Measurements from ENCODE around the gene ANP32B. TPM values are rescaled to one million over a fixed set of nuclear protein-coding genes. Genes with fewer than 3 reads are reported as not detected.

ANP32B gene
- total RNA-seq, 1 donor from 2014 or later = 153 TPM

- H3K27me3 Mint-ChIP-seq = no peaks in the 10 kb centered on the region
These were observed 38.3 kb downstream of the ANP32B start for GRCh38 chr9:98021306-98022040.

GRCh38 chr9:98022447-98022846 lies 39.3 kb downstream of the ANP32B start:
- no peaks in the 10 kb centered on the region for H3K4me1 Mint-ChIP-seq (ENCODE audit: low read depth)
- TF ChIP-seq CTCF (IDR thresholded peaks at IDR 0.05; ENCODE audit: unreplicated experiment) = no peak
- H3K4me3 Mint-ChIP-seq (ENCODE audit: low read depth) = no peak overlapping the region
- H3K27me3 Mint-ChIP-seq = no peaks in the 10 kb centered on the region
- H3K36me3 Mint-ChIP-seq (ENCODE audit: insufficient read depth) = peaks cover 9% of the 10 kb centered on the region
- DNase-seq (ENCODE audit: low spot score, unreplicated experiment) = no peak
- no peaks in the 10 kb centered on the region for H3K9me3 Mint-ChIP-seq (ENCODE audit: low read depth)
- peak overlapping the region; percentile 62 for H3K27ac Mint-ChIP-seq

More at GRCh38 chr9:98021306-98022040, 38.3 kb downstream of the ANP32B start:
- DNase-seq (ENCODE audit: low spot score, unreplicated experiment) = no peak
- no peak overlapping the region for H3K4me3 Mint-ChIP-seq (ENCODE audit: low read depth)
- peaks cover 12% of the 10 kb centered on the region for H3K36me3 Mint-ChIP-seq (ENCODE audit: insufficient read depth)
- no peaks in the 10 kb centered on the region for H3K4me1 Mint-ChIP-seq (ENCODE audit: low read depth)
- no peak overlapping the region for H3K27ac Mint-ChIP-seq
- no peak for TF ChIP-seq CTCF (IDR thresholded peaks at IDR 0.05; ENCODE audit: unreplicated experiment)
- no peaks in the 10 kb centered on the region for H3K9me3 Mint-ChIP-seq (ENCODE audit: low read depth)

GRCh38 chr9:98024702-98025101 lies 41.6 kb downstream of the ANP32B start:
- Mint-ChIP-seq H3K27ac (peak overlapping the region; percentile 3), H3K36me3 (ENCODE audit: insufficient read depth) (peaks cover 9% of the 10 kb centered on the region), H3K4me1 (ENCODE audit: low read depth) (no peaks in the 10 kb centered on the region), H3K4me3 (ENCODE audit: low read depth) (no peak overlapping the region), H3K27me3 (no peaks in the 10 kb centered on the region), H3K9me3 (ENCODE audit: low read depth) (no peaks in the 10 kb centered on the region)
- DNase-seq (ENCODE audit: low spot score, unreplicated experiment) = no peak
- no peak for TF ChIP-seq CTCF (IDR thresholded peaks at IDR 0.05; ENCODE audit: unreplicated experiment)

GRCh38 chr9:98031169-98031568 lies 48.0 kb downstream of the ANP32B start:
- Mint-ChIP-seq H3K9me3 (ENCODE audit: low read depth) (no peaks in the 10 kb centered on the region), H3K4me1 (ENCODE audit: low read depth) (no peaks in the 10 kb centered on the region), H3K27me3 (peaks cover 11% of the 10 kb centered on the region), H3K36me3 (ENCODE audit: insufficient read depth) (peaks cover 2% of the 10 kb centered on the region), H3K27ac (no peak overlapping the region), H3K4me3 (ENCODE audit: low read depth) (no peak overlapping the region)
- TF ChIP-seq CTCF (IDR thresholded peaks at IDR 0.05; ENCODE audit: unreplicated experiment) = no peak
- DNase-seq (ENCODE audit: low spot score, unreplicated experiment) = no peak

- no peak overlapping the region for H3K27ac Mint-ChIP-seq
- peaks cover 11% of the 10 kb centered on the region for H3K27me3 Mint-ChIP-seq
- DNase-seq (ENCODE audit: low spot score, unreplicated experiment) = no peak
- no peaks in the 10 kb centered on the region for H3K36me3 Mint-ChIP-seq (ENCODE audit: insufficient read depth)
- no peaks in the 10 kb centered on the region for H3K4me1 Mint-ChIP-seq (ENCODE audit: low read depth)
- no peak for TF ChIP-seq CTCF (IDR thresholded peaks at IDR 0.05; ENCODE audit: unreplicated experiment)
- no peak overlapping the region for H3K4me3 Mint-ChIP-seq (ENCODE audit: low read depth)
- no peaks in the 10 kb centered on the region for H3K9me3 Mint-ChIP-seq (ENCODE audit: low read depth)
These were observed 48.8 kb downstream of the ANP32B start for GRCh38 chr9:98031935-98032334.

Measured in progenitor cell of endocrine pancreas (in vitro differentiated cells).